ENCODE data around the gene HPCA. TPM values are rescaled to one million over a fixed set of nuclear protein-coding genes. Genes with fewer than 3 reads are reported as not detected.
"Not testable (repeated sequence)": the region's sequence is repeated elsewhere in the genome, so short reads cannot be mapped to it uniquely, and the experiment has no call there.

HPCA gene
- total and polyA plus RNA-seq, 2 of the 8 experiments (the other 6 are each of a cell fraction or from before 2014, with no cell fraction given) = 0.70 to 1.4 TPM

DNA sequence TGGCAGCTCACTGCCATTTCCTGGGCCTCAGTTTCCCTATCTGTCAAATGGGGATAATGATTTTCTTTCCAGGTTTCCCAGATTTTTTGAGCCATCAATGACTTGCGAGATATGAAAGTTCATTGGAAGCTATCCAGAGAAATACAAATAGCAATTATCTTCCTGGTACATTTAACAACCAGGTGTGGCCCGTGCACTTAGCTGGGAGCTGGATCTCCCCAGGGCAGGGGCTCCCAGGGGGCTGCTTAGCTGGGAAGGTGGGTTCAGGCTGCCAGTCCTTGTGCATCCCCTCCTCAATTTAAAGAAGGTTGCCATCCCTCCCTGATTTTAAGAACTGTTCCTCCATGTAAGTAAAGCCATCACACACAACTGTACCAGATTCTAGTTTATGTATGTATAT is 18.5 kb downstream of the HPCA start (continued):
- TF ChIP-seq POU5F1 (IDR thresholded peaks at IDR 0.05; ENCODE audit: low read depth, low read length) = no peak
- no peak for TF ChIP-seq ASH2L (IDR thresholded peaks at IDR 0.05; ENCODE audit: low read length)
- TF ChIP-seq HDAC2 (IDR thresholded peaks at IDR 0.05; ENCODE audit: borderline replicate concordance in 1 of 2, low read depth in 2 of 2, low read length in 2 of 2) = no peak

DNA sequence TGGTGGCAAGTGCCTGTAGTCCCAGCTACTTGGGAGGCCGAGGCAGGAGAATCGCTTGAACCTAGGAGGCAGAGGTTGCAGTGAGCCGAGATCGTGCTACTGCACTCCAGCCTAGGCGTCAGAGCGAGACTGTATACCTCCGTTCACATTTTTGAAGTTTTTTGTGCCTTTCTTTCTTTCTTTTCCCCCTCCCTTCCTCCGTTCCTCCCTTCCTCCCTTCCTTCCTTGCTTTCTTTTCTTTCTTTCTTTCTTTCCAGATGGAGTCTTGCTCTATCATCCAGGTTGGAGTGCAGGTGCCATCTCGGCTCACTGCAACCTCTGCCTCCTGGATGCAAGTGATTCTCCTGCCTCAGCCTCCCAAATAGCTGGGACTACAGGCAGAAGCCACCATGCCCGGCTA is 19.3 kb downstream of the HPCA start:
- H3K27me3 ChIP-seq (replicated peaks in 1 of 4; ENCODE audit: control insufficient read depth in 3 of 4, extremely low read depth in 1 of 4, insufficient read depth in 3 of 4, low read length in 3 of 4) = peaks cover 9 to 20% (median 17%) of the 10 kb centered on the region in 4 experiments
- H3K4me1 ChIP-seq (replicated peaks in 1 of 4; ENCODE audit: control insufficient read depth in 3 of 4, insufficient read depth in 4 of 4, low read length in 3 of 4); H3K9ac ChIP-seq (replicated peaks in 1 of 4; ENCODE audit: extremely low read depth in 1 of 4, low read depth in 3 of 4, low read length in 3 of 4); H3K4me3 ChIP-seq (ENCODE audit: extremely low read depth in 1 of 4, insufficient read depth in 2 of 4, low read depth in 3 of 4, low read length in 4 of 4); H3K79me1 ChIP-seq (ENCODE audit: low read depth, low read length); H4K8ac ChIP-seq (ENCODE audit: extremely low read depth, insufficient read depth, low read length); H3K23me2 ChIP-seq (ENCODE audit: low read depth, low read length); H3K56ac ChIP-seq (replicated peaks; ENCODE audit: insufficient read length, low read depth, low read length); H3K79me2 ChIP-seq (ENCODE audit: control insufficient read depth in 1 of 2, insufficient read depth in 2 of 2, low read length in 2 of 2); DNase-seq (ENCODE audit: low read depth in 1 of 2, low spot score in 2 of 2); H3K23ac ChIP-seq (ENCODE audit: insufficient read length); POLR2A ChIA-PET (ENCODE audit: partially characterized antibody); H4K91ac ChIP-seq (replicated peaks; ENCODE audit: insufficient read length, low read length); H3K9me3 ChIP-seq (ENCODE audit: insufficient read depth in 2 of 2, low read depth in 1 of 2, low read length in 1 of 2); H2BK5ac ChIP-seq (ENCODE audit: low read depth, low read length); H2BK120ac ChIP-seq (replicated peaks; ENCODE audit: low read depth, low read length); H2BK15ac ChIP-seq (ENCODE audit: low read length); H3K18ac ChIP-seq (ENCODE audit: extremely low read depth, low read length); H4K20me1 ChIP-seq (replicated peaks in 1 of 2; ENCODE audit: control insufficient read depth in 1 of 2, insufficient read depth in 2 of 2, low read length in 2 of 2); H3K27ac ChIP-seq (ENCODE audit: low read depth, low read length); H3K36me3 ChIP-seq (ENCODE audit: control insufficient read depth in 2 of 4, insufficient read depth in 4 of 4, low read length in 3 of 4); H3K14ac ChIP-seq (ENCODE audit: insufficient read length); H2AFZ ChIP-seq (ENCODE audit: low read length); H2BK20ac ChIP-seq (ENCODE audit: low read length); FAIRE-seq; H3K4me2 ChIP-seq (ENCODE audit: insufficient read depth in 1 of 2, low read depth in 2 of 2, low read length in 2 of 2); H3K4ac ChIP-seq (replicated peaks; ENCODE audit: insufficient read length, low read depth, low read length); H2AK5ac ChIP-seq (ENCODE audit: low read depth, low read length); H2BK12ac ChIP-seq (ENCODE audit: low read depth, low read length); H4K5ac ChIP-seq (ENCODE audit: insufficient read length, low read depth, low read length): not testable (repeated sequence)
- CTCF ChIA-PET (ENCODE audit: partially characterized antibody) = interaction anchor here (1.4 to 2.3 kb wide), 4 partner anchors 8 to 29 kb away, joined by 3 to 6 read pairs (median 4); no protein-coding TSS in a partner anchor
- WGBS, 2 experiments (ENCODE audit: extremely low coverage in 1 of 2, insufficient coverage in 1 of 2, insufficient read length in 1 of 2, insufficient replicate concordance in 2 of 2, low coverage in 1 of 2, low lambda C conversion rate in 2 of 2, missing lambda C conversion rate in 1 of 2) = 76% methylated on average over 10 of the region's 10 CpGs; no CpG with 5 or more reads in 1 of the 2 experiments
